HL-60 (cell line): ENCODE results near the gene ANGPTL2.

ENCODE experiments used
- DNase-seq, 2 experiments: peaks; one replicate each; pipeline ENCODE4 v3.0.0-alpha.2; 2010 to 2020; ENCODE audit warnings: low read depth in 1 of 2, low spot score in 1 of 2
- H3K27ac ChIP-seq: fragments of 250-450 bp; sonication (Bioruptor Pico); replicated peaks from 2 replicates; pipeline ENCODE4 v1.5.1; 2020; ENCODE audit warnings: mild to moderate bottlenecking, moderate library complexity
- H3K27me3 ChIP-seq: fragments of 250-450 bp; sonication (Bioruptor Pico); 2 replicates; pipeline ENCODE4 v1.5.1; 2021; ENCODE audit warnings: mild to moderate bottlenecking, moderate library complexity; ENCODE audit not compliant: insufficient read depth, poor library complexity, severe bottlenecking
- H3K4me3 ChIP-seq: replicated peaks from 2 replicates; pipeline ENCODE4 v1.5.1; 2011; ENCODE audit warnings: mild to moderate bottlenecking, control low read depth, low read length; ENCODE audit not compliant: insufficient read depth
- GABPA ChIP-seq: IDR thresholded peaks from 2 replicates; pipeline ENCODE4 v1.6.1; 2012; ENCODE audit warnings: low read depth
- POLR2AphosphoS5 ChIP-seq: IDR thresholded peaks from 2 replicates; pipeline ENCODE4 v1.6.1; 2012; ENCODE audit warnings: low read depth
- SPI1 ChIP-seq: IDR thresholded peaks from 2 replicates; pipeline ENCODE4 v1.6.1; 2012; ENCODE audit warnings: low read depth, mild to moderate bottlenecking, borderline replicate concordance
- TF ChIP-seq, protein P1 (sequence below): IDR thresholded peaks from 2 replicates; pipeline ENCODE4 v1.6.1; 2012; ENCODE audit warnings: low read depth; ENCODE audit not compliant: insufficient replicate concordance
- TF ChIP-seq, protein P2 (sequence below): IDR thresholded peaks from one replicate; pipeline ENCODE4 v1.5.1; 2011; ENCODE audit warnings: low read length, control low read depth, inconsistent platforms; ENCODE audit not compliant: insufficient read depth

ANGPTL2 gene

DNA sequence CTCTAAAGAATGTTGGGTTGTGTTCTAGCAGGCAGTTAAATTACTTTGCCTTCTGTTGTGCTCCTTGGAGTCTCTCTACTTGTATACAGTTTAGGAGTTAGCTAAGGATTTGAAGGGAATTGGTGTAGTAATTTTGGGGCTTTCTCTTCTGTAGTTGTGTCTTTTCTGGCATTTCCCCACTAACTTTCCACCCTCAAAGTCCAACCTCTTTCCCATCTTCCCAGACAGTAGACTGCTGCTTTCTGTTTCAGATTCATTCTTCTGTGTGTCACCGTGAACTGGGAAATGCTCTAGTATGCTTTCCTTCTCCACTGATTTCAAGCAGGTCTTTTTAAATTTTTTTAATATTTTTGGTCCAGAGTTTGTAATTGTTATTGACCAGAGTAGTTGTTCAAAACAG is 4.5 kb upstream of the ANGPTL2 start:
- TF ChIP-seq SPI1 (no peak), GABPA (no peak), POLR2AphosphoS5 (no peak)
- TF ChIP-seq, protein P1, sequence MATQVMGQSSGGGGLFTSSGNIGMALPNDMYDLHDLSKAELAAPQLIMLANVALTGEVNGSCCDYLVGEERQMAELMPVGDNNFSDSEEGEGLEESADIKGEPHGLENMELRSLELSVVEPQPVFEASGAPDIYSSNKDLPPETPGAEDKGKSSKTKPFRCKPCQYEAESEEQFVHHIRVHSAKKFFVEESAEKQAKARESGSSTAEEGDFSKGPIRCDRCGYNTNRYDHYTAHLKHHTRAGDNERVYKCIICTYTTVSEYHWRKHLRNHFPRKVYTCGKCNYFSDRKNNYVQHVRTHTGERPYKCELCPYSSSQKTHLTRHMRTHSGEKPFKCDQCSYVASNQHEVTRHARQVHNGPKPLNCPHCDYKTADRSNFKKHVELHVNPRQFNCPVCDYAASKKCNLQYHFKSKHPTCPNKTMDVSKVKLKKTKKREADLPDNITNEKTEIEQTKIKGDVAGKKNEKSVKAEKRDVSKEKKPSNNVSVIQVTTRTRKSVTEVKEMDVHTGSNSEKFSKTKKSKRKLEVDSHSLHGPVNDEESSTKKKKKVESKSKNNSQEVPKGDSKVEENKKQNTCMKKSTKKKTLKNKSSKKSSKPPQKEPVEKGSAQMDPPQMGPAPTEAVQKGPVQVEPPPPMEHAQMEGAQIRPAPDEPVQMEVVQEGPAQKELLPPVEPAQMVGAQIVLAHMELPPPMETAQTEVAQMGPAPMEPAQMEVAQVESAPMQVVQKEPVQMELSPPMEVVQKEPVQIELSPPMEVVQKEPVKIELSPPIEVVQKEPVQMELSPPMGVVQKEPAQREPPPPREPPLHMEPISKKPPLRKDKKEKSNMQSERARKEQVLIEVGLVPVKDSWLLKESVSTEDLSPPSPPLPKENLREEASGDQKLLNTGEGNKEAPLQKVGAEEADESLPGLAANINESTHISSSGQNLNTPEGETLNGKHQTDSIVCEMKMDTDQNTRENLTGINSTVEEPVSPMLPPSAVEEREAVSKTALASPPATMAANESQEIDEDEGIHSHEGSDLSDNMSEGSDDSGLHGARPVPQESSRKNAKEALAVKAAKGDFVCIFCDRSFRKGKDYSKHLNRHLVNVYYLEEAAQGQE: no peak
- TF ChIP-seq, protein P2, sequence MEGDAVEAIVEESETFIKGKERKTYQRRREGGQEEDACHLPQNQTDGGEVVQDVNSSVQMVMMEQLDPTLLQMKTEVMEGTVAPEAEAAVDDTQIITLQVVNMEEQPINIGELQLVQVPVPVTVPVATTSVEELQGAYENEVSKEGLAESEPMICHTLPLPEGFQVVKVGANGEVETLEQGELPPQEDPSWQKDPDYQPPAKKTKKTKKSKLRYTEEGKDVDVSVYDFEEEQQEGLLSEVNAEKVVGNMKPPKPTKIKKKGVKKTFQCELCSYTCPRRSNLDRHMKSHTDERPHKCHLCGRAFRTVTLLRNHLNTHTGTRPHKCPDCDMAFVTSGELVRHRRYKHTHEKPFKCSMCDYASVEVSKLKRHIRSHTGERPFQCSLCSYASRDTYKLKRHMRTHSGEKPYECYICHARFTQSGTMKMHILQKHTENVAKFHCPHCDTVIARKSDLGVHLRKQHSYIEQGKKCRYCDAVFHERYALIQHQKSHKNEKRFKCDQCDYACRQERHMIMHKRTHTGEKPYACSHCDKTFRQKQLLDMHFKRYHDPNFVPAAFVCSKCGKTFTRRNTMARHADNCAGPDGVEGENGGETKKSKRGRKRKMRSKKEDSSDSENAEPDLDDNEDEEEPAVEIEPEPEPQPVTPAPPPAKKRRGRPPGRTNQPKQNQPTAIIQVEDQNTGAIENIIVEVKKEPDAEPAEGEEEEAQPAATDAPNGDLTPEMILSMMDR: no peak
- no peak for DNase-seq
- peaks cover 13% of the 10 kb centered on the region for H3K27me3 ChIP-seq
- H3K4me3 ChIP-seq: no peak overlapping the region
- H3K27ac ChIP-seq: no peak overlapping the region

DNA sequence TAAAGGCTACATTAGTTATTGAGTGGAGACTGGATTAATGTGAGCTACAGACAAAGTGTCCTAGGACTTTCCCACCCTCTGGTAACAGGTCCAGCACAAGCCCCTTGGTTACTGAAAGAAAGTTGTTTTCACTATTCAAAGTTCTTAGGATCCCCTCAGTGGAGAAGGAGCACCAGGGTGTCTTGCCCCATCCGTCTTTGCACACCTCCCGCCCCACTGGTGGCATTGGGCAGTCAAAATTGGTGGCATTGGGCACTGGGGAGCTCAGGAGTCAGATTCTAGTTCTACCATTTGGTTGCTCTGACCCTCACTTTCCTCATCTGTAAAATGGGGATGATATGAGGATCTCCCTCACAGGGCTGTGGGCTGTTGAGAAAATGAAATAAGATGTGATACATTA is 2.4 kb upstream of the ANGPTL2 start:
- TF ChIP-seq GABPA (no peak), POLR2AphosphoS5 (no peak), SPI1 (no peak)
- TF ChIP-seq, protein P2: no peak
- TF ChIP-seq, protein P1: no peak
- Histone ChIP-seq H3K27ac (no peak overlapping the region), H3K27me3 (peaks cover 22% of the 10 kb centered on the region), H3K4me3 (no peak overlapping the region)
- DNase-seq: no peak

DNA sequence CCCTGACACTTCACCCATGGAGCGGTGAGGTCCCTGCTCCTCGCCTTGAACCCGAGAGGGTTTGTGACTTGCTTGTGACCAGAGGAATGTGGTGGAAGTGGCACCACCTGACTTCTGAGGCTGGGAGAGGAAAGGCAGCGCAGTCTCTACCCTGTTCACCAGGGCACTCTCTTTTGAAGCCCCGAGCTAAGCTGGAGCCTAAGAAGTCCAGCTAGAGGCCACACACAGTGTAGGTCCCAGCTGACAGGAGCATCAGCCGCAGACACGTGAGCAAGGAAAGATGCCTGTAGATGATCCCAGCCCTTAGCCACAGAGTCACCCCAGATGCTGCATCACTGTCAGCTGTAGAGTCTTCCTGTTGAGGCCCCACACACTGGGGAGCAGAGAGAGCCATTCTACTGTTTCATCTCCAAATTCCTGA is 1.7 kb upstream of the ANGPTL2 start:
- Histone ChIP-seq H3K27ac (no peak overlapping the region), H3K27me3 (peaks cover 22% of the 10 kb centered on the region), H3K4me3 (no peak overlapping the region)
- TF ChIP-seq POLR2AphosphoS5 (no peak), SPI1 (no peak), GABPA (no peak)
- TF ChIP-seq, protein P1: no peak
- TF ChIP-seq, protein P2: no peak
- no peak for DNase-seq
